OCI-LY3 (cell line): ENCODE data around the gene FERMT3.

Source experiments
- CTCF ChIP-seq: fragments of 200-600, 300-600 bp; sonication (generic); IDR thresholded peaks from 2 replicates; pipeline ENCODE4 v1.5.1; 2014; ENCODE audit warnings: antibody characterized with exemption, low read length, low read depth
- EZH2phosphoT487 ChIP-seq: fragments of 200-600 bp; shearing (Covaris generic); IDR thresholded peaks from 2 replicates; pipeline ENCODE4 v1.6.1; 2018; ENCODE audit warnings: antibody characterized with exemption, mixed run types, low read depth

DNA sequence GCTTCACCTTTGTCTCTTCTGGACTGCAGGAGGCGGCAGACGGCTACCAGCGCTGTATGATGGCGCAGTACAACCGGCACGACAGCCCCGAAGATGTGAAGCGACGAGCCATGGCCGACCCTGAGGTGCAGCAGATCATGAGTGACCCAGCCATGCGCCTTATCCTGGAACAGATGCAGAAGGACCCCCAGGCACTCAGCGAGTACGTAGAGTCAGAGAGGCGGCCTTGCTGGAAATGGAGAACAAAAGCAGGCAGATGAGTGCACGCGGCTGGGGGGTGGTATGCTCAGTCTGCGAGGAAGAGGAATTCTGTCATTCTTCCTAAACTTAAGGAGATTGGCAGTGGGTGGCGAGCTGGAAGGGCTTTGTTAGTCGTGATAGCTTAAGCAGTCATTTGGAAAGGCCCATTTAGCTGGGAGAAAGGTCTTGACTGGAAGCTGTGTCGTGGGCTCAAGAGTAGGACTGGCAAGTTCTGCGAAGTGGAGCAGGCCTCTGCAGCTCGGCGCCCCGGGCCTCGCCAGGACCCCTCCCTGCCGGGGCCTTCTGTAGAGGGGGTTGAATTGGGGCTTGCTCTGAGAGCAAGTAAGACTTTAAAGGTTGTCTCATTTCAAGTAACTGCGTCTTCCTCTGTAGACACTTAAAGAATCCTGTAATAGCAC, 3.0 kb upstream of the FERMT3 start:
- TF ChIP-seq CTCF: no peak
- no peak for TF ChIP-seq EZH2phosphoT487
